HepG2 (cell line): ENCODE measurements around the gene AMIGO3. TPM values are rescaled to one million over a fixed set of nuclear protein-coding genes. Genes with fewer than 3 reads are reported as not detected.
A peak's percentile ranks its signal among the peaks of the same experiment; 100 is the strongest.

Experiments used
- ATAC-seq: fragments of 200-7000 bp; cut with Tn5 transposase; 3 replicates; pipeline ENCODE4 v1.9.1; 2020; ENCODE audit warnings: mild to moderate bottlenecking, moderate library complexity
- BruUV-seq: library from RNA; stranded (reverse); fragments of 400-500 nt; replicated peaks from 2 replicates; lab custom pipeline; 2021; lab: Mats Ljungman, UMichigan
- CTCF ChIA-PET: fragments of 300-600 bp; formaldehyde crosslinking; extraction: SDS; loops from one replicate; lab custom pipeline; 2021; ENCODE audit warnings: low total read pairs, inconsistent platforms, low intra/inter-chr PET ratio; lab: Yijun Ruan, JAX
- POLR2A ChIA-PET: fragments of 350-600 bp; sonication (Branson Sonifier 250); formaldehyde crosslinking; loops from one replicate; lab custom pipeline; 2020; ENCODE audit warnings: antibody characterized with exemption, inconsistent platforms; lab: Yijun Ruan, JAX
- DNase-seq: peaks from one replicate; pipeline ENCODE4 v3.0.0-alpha.2; 2015; ENCODE audit warnings: low spot score
- FAIRE-seq: peaks from 3 replicates; lab custom pipeline; 2011; peaks lifted over from hg19 to GRCh38; lab: Jason Lieb, UNC
- H2AFZ ChIP-seq: one replicate; pipeline ENCODE4 v1.6.1; 2011; ENCODE audit warnings: low read length, inconsistent platforms
- H3K27ac ChIP-seq: fragments of 300-600 bp; 3 replicates; pipeline ENCODE4 v1.8.0; 2011; ENCODE audit warnings: mixed run types, mild to moderate bottlenecking, mixed read lengths, low read length, inconsistent platforms; ENCODE audit not compliant: insufficient read depth; ENCODE audit errors: extremely low read length
- H3K27me3 ChIP-seq, 2 experiments: fragments of 200-600 bp in 1 of 2; 2 replicates in 1 of 2; 3 replicates in 1 of 2; pipeline versions ENCODE4 v1.6.0 to v1.8.0; 2011; ENCODE audit warnings: low read length in 2 of 2, mild to moderate bottlenecking in 2 of 2, moderate library complexity in 2 of 2, inconsistent platforms in 1 of 2; ENCODE audit not compliant: insufficient read depth in 2 of 2, control insufficient read depth in 1 of 2
- H3K36me3 ChIP-seq, 2 experiments: fragments of 200-600 bp in 1 of 2; replicated peaks in 1 of 2; 2 replicates in 1 of 2; 3 replicates in 1 of 2; pipeline versions ENCODE4 v1.5.1 to v1.8.0; 2011; ENCODE audit warnings: low read length in 2 of 2, inconsistent platforms in 1 of 2; ENCODE audit not compliant: insufficient read depth in 2 of 2, control insufficient read depth in 1 of 2
- H3K4me1 ChIP-seq: 2 replicates; pipeline ENCODE4 v1.5.1; 2012; ENCODE audit warnings: low read length, inconsistent platforms; ENCODE audit not compliant: insufficient read depth
- H3K4me2 ChIP-seq: 2 replicates; pipeline ENCODE4 v1.6.0; 2011; ENCODE audit warnings: low read depth, low read length, inconsistent platforms
- H3K4me3 ChIP-seq, 3 experiments: fragments of 200-600 bp in 1 of 3; sonication (generic), shearing (Covaris generic) in 1 of 3; replicated peaks in 1 of 3; 2 replicates each; pipeline ENCODE4 v1.5.1; 2011 to 2016; ENCODE audit warnings: low read length in 3 of 3, inconsistent platforms in 2 of 3, low read depth in 2 of 3, mild to moderate bottlenecking in 2 of 3, control low read depth in 1 of 3, mixed read lengths in 1 of 3; ENCODE audit not compliant: insufficient read depth in 1 of 3
- H3K79me2 ChIP-seq: one replicate; pipeline ENCODE4 v1.6.1; 2011; ENCODE audit warnings: low read length, inconsistent platforms; ENCODE audit not compliant: insufficient read depth
- H3K9ac ChIP-seq: 2 replicates; pipeline ENCODE4 v1.6.0; 2011; ENCODE audit warnings: mild to moderate bottlenecking, low read depth, low read length, inconsistent platforms; ENCODE audit not compliant: insufficient read depth
- H3K9me3 ChIP-seq: 2 replicates; pipeline ENCODE4 v1.5.1; 2012; ENCODE audit warnings: mild to moderate bottlenecking, low read length
- H4K20me1 ChIP-seq: 2 replicates; pipeline ENCODE4 v1.6.0; 2011; ENCODE audit warnings: inconsistent platforms, mild to moderate bottlenecking, low read length, moderate library complexity; ENCODE audit not compliant: insufficient read depth
- HNF1B ChIP-seq: sonication (generic); formaldehyde crosslinking; IDR thresholded peaks from 2 replicates; pipeline ENCODE4 v1.5.1; 2020; ENCODE audit warnings: mild to moderate bottlenecking, moderate library complexity, missing genetic modification reagents
- IKZF1 ChIP-seq: fragments of 450-650 bp; IDR thresholded peaks from 2 replicates; pipeline ENCODE4 v1.7.1; 2016
- PHB2 ChIP-seq: fragments of 450-650 bp; IDR thresholded peaks from 2 replicates; pipeline ENCODE4 v1.6.1; 2018; ENCODE audit not compliant: partially characterized antibody
- RARA ChIP-seq: IDR thresholded peaks from 2 replicates; pipeline ENCODE4 v1.6.1; 2016; ENCODE audit warnings: missing genetic modification reagents, missing compliant biosample characterization
- SSRP1 ChIP-seq: IDR thresholded peaks from 2 replicates; pipeline ENCODE4 v1.6.1; 2016; ENCODE audit warnings: control low read depth
- ZNF512 ChIP-seq: sonication (generic); formaldehyde crosslinking; IDR thresholded peaks from 2 replicates; pipeline ENCODE4 v1.4.0; 2020; ENCODE audit warnings: mild to moderate bottlenecking, missing genetic modification reagents
- ZNF883 ChIP-seq: sonication (generic); formaldehyde crosslinking; IDR thresholded peaks from 2 replicates; pipeline ENCODE4 v1.5.1; 2020; ENCODE audit warnings: mild to moderate bottlenecking, missing genetic modification reagents; ENCODE audit errors: not compliant biosample characterization
- WGBS: methylation state at CpG from one replicate; pipeline ENCODE4 v1.1.6; 2017; ENCODE audit warnings: low lambda C conversion rate; 5-methylcytosine and 5-hydroxymethylcytosine counted together
- in situ Hi-C: cut with HindIII; loops from 2 replicates; pipeline ENCODE4 v1.10.0; 2017; ENCODE audit warnings: low pct_unique_long_range_greater_than_20kb; ENCODE audit not compliant: extremely low pct_ligation_motif_present
- intact Hi-C: fragments of 100-400 bp; cut with micrococcal nuclease; formaldehyde crosslinking; loops from one replicate; pipeline ENCODE4 v1.10.0; 2022; ENCODE audit not compliant: unreplicated experiment
- polyA plus RNA-seq, 8 experiments: library from polyadenylated mRNA; depleted of rRNA in 3 of 8; stranded (reverse) in 7 of 8; unstranded in 1 of 8; fragments of >200 nt; fragmentation: Illumina TruSeq in 4 of 8; extraction: Trizol in 4 of 8; gene quantifications; 2 replicates each; pipeline versions ENCODE4 v1.2.1 to v1.2.3, GENCODE V29; 2011 to 2016; ENCODE audit warnings: low read depth in 4 of 8, missing spikeins in 1 of 8, mixed read lengths in 1 of 8; ENCODE audit not compliant: insufficient read depth in 1 of 8
- total RNA-seq, 5 experiments: library from RNA; depleted of rRNA; stranded (reverse); fragments of >200 nt; fragmentation: Illumina TruSeq; extraction: Trizol; gene quantifications; 2 replicates each; pipeline ENCODE4 v1.2.3, GENCODE V29; 2016; ENCODE audit warnings: low read depth in 1 of 5

The AMIGO3 gene
- total and polyA plus RNA-seq, 2 of the 13 experiments (the other 11 are each of a cell fraction or from before 2014, with no cell fraction given): 0.35 TPM; not detected in 1

DNA sequence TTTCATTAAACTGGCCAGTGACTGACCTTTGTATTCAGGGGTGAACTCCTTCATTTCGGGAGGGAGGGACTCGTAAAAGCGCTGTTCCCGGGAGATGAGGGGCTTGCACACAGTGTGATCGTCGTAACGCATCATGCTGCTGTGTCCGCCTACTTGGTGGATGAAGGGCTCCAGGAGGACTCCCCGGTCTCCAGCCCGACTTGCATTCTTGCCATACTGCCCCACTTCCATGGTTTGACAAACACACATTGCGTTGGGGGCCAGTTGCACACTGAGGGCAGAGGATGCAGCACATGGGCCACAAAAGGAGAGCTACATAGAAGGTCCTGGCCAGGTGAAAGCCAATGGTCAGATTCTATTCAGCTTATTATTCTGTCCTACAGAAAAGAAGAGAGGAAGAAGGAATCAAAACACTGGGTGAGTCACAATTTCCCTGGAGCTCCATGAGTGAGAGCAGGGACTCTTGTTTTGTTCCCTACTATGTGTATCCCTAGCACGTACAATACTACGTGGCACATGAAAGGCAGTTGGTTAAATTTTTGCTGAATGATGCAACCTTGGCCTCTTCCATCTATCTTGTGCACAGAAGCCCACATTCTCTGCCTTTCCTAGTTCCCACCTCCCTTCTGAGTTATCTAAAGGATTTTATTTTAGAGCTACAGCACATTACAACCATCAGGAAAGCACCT lies 28.5 kb upstream of the AMIGO3 start (continued):
- peak; percentile 71; the same call in 1 of the 2 replicates for TF ChIP-seq SSRP1 (CRISPR knock-in tag)
- TF ChIP-seq HNF1B: peak; percentile 31; the same call in 1 of the 2 replicates
- TF ChIP-seq RARA (CRISPR knock-in tag): no peak
- no peak for TF ChIP-seq PHB2
- no peak for TF ChIP-seq IKZF1

DNA sequence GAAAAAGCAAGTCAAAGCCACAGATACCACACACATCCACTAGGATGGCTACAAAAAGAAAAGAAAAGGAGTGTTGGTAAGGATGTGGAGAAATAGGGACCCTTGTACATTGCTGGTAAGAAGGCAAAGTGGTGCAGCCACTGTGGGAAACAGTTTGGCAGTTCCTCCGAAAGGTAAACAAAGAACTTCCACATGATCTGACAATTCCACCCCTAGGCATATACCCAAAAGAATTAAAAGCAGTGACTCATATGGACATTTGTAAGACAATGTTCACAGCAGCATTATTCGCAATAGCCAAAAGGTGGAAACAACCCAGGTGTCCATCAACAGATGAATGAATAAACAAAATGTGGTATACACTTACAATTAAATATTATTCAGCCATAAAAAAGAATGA lies 26.5 kb upstream of the AMIGO3 start:
- Histone ChIP-seq H3K4me2 (no peak overlapping the region), H3K27ac (no peak overlapping the region), H3K27me3 (no peaks in the 10 kb centered on the region), H2AFZ (no peak overlapping the region), H3K79me2 (peaks cover 43% of the 10 kb centered on the region), H4K20me1 (no peaks in the 10 kb centered on the region), H3K9me3 (no peaks in the 10 kb centered on the region), H3K36me3 (peaks cover 5 to 30% of the 10 kb centered on the region in 2 experiments), H3K4me1 (peaks cover 48% of the 10 kb centered on the region), H3K4me3 (no peak overlapping the region), H3K9ac (no peak overlapping the region)
- ChIA-PET CTCF (no interaction called here), POLR2A (no interaction called here)
- DNase-seq: no peak
- 95% methylated on average over 2 of the region's 2 CpGs for WGBS
- no TSS peak for BruUV-seq
- in situ Hi-C loops (no loop called here), intact Hi-C loops (no loop called here)
- no peak for ATAC-seq
- FAIRE-seq: no peak
- TF ChIP-seq ZNF883 (no peak), ZNF512 (CRISPR knock-in tag) (no peak)
